Mucosa of stomach (tissue), 1 donor: ENCODE measurements around the gene AMOTL2.

Experiments
- H3K27me3 ChIP-seq: one replicate; pipeline ENCODE4 v1.7.0; 2013; ENCODE audit warnings: mild to moderate bottlenecking, low read length; ENCODE audit not compliant: control insufficient read depth, insufficient read depth
- H3K36me3 ChIP-seq: one replicate; pipeline ENCODE4 v1.7.0; 2013; ENCODE audit warnings: low read length; ENCODE audit not compliant: control insufficient read depth, insufficient read depth
- H3K4me1 ChIP-seq: one replicate; pipeline ENCODE4 v1.7.0; 2013; ENCODE audit warnings: mild to moderate bottlenecking, low read length; ENCODE audit not compliant: control insufficient read depth, insufficient read depth
- H3K4me3 ChIP-seq: one replicate; pipeline ENCODE4 v1.7.0; 2013; ENCODE audit warnings: low read length
- H3K9ac ChIP-seq: one replicate; pipeline ENCODE4 v1.7.0; 2013; ENCODE audit warnings: mild to moderate bottlenecking, low read length, moderate library complexity
- H3K9me3 ChIP-seq: one replicate; pipeline ENCODE4 v1.7.0; 2013; ENCODE audit warnings: mild to moderate bottlenecking, low read length, moderate library complexity; ENCODE audit not compliant: control insufficient read depth
- donor health status: Pancreatic carcinoma.

The AMOTL2 gene

DNA sequence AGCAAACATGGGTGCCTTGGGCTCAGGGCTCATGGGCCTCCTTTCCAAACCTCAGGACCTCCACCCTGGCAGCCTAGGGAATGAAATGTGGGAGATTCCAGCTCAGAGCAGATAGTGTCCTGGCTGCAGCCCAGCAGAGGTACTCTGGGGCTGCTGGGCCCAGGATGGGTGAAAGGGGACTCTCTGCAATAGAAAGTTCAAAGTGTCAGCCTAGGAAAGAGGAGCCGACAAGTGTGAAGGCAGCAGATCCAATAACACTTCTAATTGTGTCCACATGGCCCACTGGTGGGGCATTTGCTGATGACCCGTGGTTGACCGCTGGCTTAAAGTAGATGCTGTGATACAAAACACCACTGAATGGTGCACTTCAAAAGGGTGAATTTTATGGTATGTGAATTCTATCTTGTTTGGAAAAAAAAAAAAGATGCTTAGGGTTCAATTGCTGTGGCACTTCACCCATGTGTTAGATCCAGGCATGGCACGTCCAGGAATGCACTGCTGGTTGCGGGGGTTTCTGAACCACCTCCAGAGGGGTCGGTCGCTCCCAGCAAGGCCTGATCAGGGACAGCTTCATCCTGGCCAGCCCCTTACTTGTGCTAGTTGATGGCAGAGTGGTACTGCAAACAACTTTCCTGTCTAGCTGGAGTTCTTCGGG, 20.9 kb downstream of the AMOTL2 start:
- no peaks in the 10 kb centered on the region for H3K27me3 ChIP-seq
- no peaks in the 10 kb centered on the region for H3K9me3 ChIP-seq
- H3K36me3 ChIP-seq: peaks cover 14% of the 10 kb centered on the region
- peaks cover 69% of the 10 kb centered on the region for H3K4me1 ChIP-seq
- H3K9ac ChIP-seq: no peak overlapping the region
- no peak overlapping the region for H3K4me3 ChIP-seq

DNA sequence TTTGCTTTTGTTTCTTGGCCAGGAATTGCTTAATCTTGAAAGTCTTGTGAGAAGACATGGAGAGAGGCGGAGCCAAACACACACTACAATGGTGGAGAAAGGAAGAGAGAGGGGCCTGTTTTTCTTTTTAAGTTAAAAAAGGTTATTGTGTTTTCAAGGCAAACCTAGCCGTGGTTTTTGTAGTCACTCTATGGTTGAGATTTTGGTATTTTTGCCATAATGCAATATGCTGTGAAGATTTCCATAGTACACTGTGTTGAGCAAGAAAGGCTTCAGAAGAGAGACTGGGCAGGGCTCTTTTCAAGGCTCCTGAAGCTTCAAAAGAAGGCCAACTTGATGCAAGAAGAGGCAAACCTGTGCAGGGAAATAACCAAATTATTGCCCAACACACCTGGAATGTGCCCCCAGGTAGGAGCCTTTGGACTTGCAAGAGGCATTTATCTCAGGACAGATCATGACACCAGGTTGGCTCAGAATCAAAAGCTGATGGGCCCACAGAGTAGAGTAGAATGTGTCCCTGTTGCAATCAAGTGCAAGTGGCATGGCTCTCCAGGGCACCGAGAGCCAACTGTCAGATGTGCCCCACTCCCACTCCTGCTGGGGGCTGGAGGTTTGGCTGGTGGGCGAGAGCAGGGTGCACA, 22.1 kb downstream of the AMOTL2 start:
- no peak overlapping the region for H3K4me3 ChIP-seq
- no peaks in the 10 kb centered on the region for H3K27me3 ChIP-seq
- H3K4me1 ChIP-seq: peaks cover 59% of the 10 kb centered on the region
- H3K9ac ChIP-seq: no peak overlapping the region
- H3K9me3 ChIP-seq: no peaks in the 10 kb centered on the region
- peaks cover 10% of the 10 kb centered on the region for H3K36me3 ChIP-seq

DNA sequence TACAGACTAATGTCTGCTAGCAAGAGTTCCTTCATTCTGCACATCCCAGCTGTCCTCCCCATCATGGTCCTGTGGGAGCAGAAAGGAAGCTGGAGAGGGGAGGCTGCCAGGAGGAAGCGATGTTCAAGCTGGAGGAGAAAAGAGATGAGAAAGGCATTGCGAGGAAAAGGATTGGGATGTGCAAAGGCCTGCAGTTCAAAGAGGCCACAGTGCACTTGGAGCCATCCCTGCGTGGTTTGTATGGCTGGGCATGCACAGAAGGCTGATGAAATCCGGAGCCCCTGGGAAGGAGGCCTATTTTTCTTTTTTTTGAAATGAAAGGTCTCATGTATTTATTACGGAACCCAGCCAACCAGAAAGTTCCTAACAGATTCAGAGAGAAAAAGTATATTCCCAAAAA, 22.8 kb downstream of the AMOTL2 start:
- Histone ChIP-seq H3K4me1 (peaks cover 54% of the 10 kb centered on the region), H3K9me3 (no peaks in the 10 kb centered on the region), H3K27me3 (no peaks in the 10 kb centered on the region), H3K9ac (no peak overlapping the region), H3K4me3 (no peak overlapping the region), H3K36me3 (peaks cover 3% of the 10 kb centered on the region)

DNA sequence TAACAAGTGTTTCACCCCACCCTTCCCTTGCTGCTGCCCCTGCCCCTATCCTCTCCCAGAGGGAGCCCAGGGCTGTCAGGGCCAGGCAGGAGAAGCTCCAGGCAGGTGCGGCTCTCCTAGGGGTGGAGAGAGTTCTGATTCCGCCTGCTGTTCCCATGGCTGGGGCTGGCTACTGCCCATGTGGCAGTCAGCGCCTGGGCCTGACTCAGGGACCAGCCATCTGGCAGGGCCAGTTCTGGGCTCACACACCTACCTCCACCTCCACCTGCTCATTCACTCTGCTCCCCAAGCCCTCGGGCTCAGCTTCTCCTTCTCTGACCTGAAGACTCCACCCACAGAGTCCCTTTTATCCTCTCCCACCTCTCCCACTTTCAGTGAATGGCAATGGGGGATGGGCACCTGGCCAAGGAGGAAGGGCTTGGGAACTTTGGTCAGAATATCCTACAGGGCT, 23.4 kb downstream of the AMOTL2 start:
- no peak overlapping the region for H3K4me3 ChIP-seq
- H3K36me3 ChIP-seq: no peaks in the 10 kb centered on the region
- no peaks in the 10 kb centered on the region for H3K27me3 ChIP-seq
- no peaks in the 10 kb centered on the region for H3K9me3 ChIP-seq
- no peak overlapping the region for H3K9ac ChIP-seq
- H3K4me1 ChIP-seq: peaks cover 50% of the 10 kb centered on the region

DNA sequence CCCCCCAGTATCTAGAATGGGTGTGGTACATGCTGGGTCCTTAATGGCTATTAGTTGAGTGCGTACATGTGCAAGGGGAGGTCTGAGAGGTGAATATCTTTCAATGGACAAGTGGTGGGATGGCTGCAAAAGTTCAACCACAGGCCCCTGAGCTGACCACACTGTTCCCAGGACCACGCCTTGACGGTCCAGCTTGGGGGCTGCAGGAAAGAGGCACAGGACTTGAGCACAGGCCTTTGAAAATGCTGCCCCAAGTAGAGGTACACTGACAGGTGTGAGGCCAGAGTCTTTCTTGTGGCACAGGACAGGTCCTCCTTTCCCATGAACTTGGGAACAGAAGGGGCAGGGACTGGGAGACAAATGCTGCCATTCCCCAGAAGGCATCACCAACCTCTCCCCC, 24.0 kb downstream of the AMOTL2 start:
- H3K9ac ChIP-seq: no peak overlapping the region
- no peak overlapping the region for H3K4me3 ChIP-seq
- H3K27me3 ChIP-seq: no peaks in the 10 kb centered on the region
- no peaks in the 10 kb centered on the region for H3K9me3 ChIP-seq
- H3K4me1 ChIP-seq: peaks cover 46% of the 10 kb centered on the region
- H3K36me3 ChIP-seq: no peaks in the 10 kb centered on the region

DNA sequence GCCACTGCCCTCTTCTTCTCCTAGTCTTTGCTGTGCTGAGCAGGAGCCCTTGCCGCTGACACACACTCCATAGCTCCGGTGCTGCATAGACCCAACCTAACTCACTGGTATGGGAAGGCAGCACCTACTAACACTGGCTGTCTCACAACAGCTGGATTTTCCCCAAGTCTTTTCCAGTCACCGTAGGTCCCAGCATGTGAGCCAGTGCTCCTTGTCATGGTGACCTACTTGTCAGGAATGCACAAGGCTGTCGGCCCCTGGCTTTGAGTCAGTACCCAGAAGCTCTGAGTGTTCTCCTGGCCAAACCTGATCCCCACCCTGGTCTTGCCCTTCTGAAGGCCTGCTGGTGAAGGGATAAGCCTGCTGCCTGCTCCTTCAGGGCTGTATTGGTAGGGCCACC, 25.7 kb downstream of the AMOTL2 start:
- Histone ChIP-seq H3K4me3 (no peak overlapping the region), H3K4me1 (peaks cover 29% of the 10 kb centered on the region), H3K36me3 (no peaks in the 10 kb centered on the region)

DNA sequence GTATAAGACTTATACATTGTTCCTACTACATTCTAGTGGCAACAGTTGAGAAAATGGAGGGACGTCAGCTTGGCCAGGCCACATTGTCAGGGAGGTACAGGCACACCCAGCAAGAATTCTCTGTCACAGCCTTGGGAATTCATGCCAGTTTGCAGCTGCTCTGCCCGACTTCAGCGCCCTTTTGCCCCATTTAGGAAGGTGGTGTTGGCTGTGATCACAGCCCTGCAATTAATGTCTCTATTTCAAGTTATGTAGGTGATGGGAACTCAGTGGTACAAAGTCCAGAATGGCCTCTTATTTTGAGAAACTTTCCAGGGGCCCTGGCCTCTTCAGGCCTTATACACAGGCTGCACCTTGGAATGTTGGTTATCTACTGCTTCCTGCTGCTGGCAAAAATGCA, 26.7 kb downstream of the AMOTL2 start:
- Histone ChIP-seq H3K27me3 (no peaks in the 10 kb centered on the region), H3K4me1 (peaks cover 23% of the 10 kb centered on the region), H3K4me3 (no peak overlapping the region), H3K36me3 (no peaks in the 10 kb centered on the region), H3K9me3 (no peaks in the 10 kb centered on the region), H3K9ac (no peak overlapping the region)

More for the DNA sequence above, 25.7 kb downstream of the AMOTL2 start:
- no peaks in the 10 kb centered on the region for H3K27me3 ChIP-seq
- no peaks in the 10 kb centered on the region for H3K9me3 ChIP-seq
- no peak overlapping the region for H3K9ac ChIP-seq

DNA sequence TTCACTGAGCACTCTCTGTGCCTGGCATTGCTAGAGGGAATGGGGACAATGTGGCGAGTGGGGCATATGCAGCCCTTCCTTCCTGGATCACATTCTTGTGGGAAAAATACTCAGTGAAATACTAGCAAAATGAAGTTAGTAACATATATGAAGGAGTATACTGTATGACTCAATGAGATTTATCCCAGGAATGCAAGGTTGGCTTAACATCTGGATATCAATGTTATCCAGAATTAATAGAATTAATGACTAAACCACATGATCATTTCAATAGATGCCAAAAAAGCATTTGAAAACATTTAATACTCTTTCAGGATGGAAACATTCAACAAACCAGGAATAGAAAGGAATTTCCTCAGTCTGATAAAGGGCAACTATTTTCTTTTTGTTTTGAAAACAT, 27.5 kb downstream of the AMOTL2 start:
- Histone ChIP-seq H3K4me1 (peaks cover 23% of the 10 kb centered on the region), H3K27me3 (no peaks in the 10 kb centered on the region), H3K4me3 (no peak overlapping the region), H3K9me3 (no peaks in the 10 kb centered on the region), H3K9ac (no peak overlapping the region), H3K36me3 (no peaks in the 10 kb centered on the region)

DNA sequence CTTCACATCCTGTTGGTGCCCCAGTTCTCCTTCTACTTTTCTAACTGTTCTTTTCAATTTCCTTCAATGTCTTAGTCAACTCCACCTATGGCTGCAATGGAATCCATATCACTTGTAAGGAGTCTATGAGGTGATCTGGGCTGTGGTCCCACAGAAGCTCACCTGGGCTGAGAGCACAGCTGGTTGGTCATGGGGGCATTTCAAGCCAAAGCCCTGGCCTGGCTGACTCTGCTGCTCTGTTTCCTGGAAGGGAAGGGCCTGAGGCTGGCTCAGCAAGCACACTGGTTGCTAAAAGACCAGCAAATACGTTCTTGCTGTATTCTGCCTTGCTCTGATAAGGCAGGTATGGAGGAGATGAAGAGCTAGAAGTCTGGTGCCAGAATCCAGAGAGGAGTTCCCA, 29.0 kb downstream of the AMOTL2 start:
- no peaks in the 10 kb centered on the region for H3K27me3 ChIP-seq
- H3K9me3 ChIP-seq: no peaks in the 10 kb centered on the region
- no peaks in the 10 kb centered on the region for H3K36me3 ChIP-seq
- peaks cover 8% of the 10 kb centered on the region for H3K4me1 ChIP-seq
- no peak overlapping the region for H3K9ac ChIP-seq
- H3K4me3 ChIP-seq: no peak overlapping the region

DNA sequence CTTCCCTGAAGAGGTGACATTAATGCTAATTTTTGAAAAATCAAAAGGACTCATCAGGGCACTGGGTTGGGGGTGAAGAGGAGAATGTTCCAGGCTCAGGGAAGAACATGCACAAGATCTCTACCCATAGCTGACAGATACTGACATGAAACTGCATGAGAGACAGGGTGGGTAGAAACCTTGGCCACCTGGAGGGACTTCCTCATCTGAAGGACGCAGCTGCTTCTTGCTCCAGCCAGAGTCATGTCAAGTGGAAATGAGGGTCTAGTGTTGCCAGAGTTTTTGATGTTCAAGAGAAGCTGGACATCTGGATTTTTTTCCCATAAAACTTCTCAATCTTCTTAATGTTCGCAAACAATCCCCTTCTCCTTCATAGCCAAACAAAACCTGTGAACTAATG, 29.7 kb downstream of the AMOTL2 start:
- Histone ChIP-seq H3K9ac (no peak overlapping the region), H3K4me1 (peaks cover 7% of the 10 kb centered on the region)

DNA sequence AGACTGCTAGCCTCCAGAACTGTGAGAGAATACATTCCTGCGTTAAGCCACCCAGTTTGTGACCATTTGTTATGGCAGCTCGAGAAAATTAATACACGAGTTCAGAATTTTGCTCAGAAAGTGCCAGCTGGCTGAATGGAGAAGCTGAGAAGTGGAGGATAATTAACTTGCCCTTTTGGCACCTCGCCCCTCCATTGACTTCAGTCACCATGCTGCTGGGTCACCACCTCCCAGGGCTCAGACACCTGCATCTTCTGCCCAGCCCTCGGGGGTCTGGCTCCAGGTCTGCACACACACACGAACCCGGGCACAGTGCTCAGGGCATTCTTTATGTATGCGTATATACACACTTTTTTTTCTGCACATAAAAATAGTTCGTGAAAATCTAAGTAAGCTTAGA, 32.0 kb downstream of the AMOTL2 start:
- H3K9me3 ChIP-seq: no peaks in the 10 kb centered on the region
- H3K9ac ChIP-seq: no peak overlapping the region
- H3K4me1 ChIP-seq: no peaks in the 10 kb centered on the region
- H3K27me3 ChIP-seq: no peaks in the 10 kb centered on the region
- H3K36me3 ChIP-seq: no peaks in the 10 kb centered on the region
- H3K4me3 ChIP-seq: no peak overlapping the region

More for the DNA sequence above, 29.7 kb downstream of the AMOTL2 start:
- Histone ChIP-seq H3K36me3 (no peaks in the 10 kb centered on the region), H3K9me3 (no peaks in the 10 kb centered on the region), H3K4me3 (no peak overlapping the region), H3K27me3 (no peaks in the 10 kb centered on the region)

DNA sequence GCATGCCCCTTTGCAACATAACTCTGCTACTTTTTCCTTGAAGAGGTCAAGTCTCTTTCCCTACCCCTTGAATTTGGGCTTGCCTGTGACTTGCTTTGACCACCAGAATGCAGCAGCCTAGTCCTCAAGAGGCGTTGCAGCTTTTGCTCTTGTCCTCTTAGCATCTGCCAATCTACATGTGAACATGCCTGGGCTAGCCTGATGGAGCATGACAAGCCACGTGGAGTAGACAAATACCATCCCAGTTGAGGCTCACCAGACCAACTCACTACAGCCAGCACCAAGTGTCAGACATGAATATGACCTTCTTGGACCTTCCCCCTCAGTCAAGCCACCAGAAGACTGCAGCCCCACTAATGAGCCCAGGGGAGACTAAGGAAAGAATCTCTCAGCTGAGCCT, 32.9 kb downstream of the AMOTL2 start:
- Histone ChIP-seq H3K9me3 (no peaks in the 10 kb centered on the region), H3K36me3 (no peaks in the 10 kb centered on the region), H3K9ac (no peak overlapping the region), H3K4me3 (no peak overlapping the region), H3K27me3 (no peaks in the 10 kb centered on the region), H3K4me1 (peaks cover 8% of the 10 kb centered on the region)
